Left renal pelvis (tissue), 4 donors: ENCODE data around the gene BAHCC1. TPM values are rescaled to one million over a fixed set of nuclear protein-coding genes. Genes with fewer than 3 reads are reported as not detected.

Experiments used
- DNase-seq, 4 donors: peaks; one replicate each; pipeline ENCODE4 v3.0.0-alpha.2; 2013; ENCODE audit warnings: low read depth in 4 of 4, low spot score in 3 of 4
- polyA plus RNA-seq, 4 donors: library from polyadenylated mRNA; unstranded; fragments of 120-200 nt; gene quantifications; one replicate each; pipeline ENCODE4 v1.2.1, GENCODE V29; 2013; ENCODE audit not compliant: insufficient read length in 4 of 4

BAHCC1 gene
- polyA plus RNA-seq, 4 donors = 15.3 to 31.2 (median 17.6) TPM

DNA sequence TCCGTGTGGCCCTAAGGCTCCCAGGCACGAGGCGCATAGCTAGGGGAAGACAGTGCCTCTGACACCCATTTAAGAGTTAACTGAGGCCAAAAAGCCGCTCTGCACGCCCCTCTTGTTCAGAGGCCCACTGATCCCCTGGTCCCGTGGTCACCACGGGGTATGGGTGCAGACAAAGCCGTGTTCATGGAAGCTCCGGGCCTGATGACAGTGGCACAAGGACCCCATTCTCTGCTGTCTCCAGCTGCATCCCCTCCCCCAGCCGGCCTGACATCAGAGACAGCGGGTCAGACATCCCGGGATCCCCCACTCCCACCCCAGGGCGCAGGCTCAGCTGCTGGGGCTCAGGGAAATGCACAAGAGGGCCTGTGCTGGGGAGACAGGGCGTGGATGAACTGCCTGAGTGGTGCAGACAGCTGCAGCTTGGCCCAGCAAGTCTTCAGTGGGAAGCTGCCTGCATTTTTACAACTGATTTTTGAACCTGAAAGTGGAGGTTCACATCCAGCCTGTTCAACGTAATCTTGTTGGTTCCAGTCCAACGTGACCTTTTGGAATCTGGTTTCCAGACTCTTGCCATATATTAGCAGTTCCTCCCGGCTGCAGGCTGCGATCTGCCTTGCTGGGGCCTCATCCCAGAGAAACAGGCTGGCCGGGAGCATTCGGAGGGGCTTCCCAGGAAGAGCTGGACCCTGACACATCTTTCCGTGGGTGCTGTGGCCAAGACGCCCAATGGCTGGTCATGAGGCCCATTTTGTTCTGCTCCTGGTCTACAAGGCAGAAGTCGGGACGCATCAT, 9.7 kb upstream of the BAHCC1 start:
- no peak for DNase-seq

DNA sequence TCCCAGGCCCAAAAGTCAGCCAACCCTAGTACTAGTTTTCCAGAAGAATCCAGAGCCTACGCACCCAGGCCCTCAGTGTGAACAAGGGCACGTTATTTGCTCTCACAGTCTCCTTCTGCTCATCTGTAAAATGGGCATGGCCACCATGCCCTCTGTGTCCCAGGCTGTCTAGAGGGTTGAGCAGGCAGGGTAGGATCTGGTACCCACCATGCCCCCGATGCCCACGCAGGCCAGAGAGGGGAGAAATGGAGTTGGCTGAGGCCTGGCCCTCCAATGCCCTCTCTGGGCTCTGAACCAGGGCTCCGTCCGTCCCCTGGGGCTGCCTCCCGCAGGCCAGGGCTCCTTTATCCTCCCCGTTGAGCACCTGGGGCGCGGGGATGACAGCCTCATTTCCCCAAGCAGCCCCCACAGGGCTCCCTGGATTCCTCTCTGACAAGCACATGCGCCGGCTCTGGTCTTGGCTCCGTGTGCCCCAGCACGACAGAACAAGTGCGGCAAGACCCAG, 9.1 kb upstream of the BAHCC1 start:
- DNase-seq = no peak

DNA sequence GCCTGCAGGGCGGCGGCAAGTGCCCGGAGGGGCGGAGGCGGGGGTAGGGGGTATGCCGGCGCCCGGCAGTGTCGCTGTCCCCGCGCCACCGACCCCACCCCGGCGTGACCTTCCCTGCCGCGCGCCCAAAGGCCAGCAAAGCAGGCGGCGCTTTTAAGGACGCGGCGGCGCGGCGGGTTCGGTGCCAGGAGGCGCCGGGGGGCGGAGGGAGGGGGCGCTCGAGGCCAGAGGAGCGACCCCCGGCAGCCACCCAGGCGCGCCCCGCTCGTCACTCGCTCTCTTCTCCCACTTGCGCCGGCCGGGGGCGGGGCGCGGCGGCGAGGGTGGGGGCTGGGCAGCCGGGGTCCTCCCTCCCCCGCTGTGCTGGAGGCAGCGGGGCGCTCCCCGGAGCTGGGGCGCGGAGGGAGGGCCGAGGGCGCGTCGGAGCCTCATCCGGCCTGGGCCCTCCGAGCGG, 8.6 kb upstream of the BAHCC1 start:
- DNase-seq = no peak

DNA sequence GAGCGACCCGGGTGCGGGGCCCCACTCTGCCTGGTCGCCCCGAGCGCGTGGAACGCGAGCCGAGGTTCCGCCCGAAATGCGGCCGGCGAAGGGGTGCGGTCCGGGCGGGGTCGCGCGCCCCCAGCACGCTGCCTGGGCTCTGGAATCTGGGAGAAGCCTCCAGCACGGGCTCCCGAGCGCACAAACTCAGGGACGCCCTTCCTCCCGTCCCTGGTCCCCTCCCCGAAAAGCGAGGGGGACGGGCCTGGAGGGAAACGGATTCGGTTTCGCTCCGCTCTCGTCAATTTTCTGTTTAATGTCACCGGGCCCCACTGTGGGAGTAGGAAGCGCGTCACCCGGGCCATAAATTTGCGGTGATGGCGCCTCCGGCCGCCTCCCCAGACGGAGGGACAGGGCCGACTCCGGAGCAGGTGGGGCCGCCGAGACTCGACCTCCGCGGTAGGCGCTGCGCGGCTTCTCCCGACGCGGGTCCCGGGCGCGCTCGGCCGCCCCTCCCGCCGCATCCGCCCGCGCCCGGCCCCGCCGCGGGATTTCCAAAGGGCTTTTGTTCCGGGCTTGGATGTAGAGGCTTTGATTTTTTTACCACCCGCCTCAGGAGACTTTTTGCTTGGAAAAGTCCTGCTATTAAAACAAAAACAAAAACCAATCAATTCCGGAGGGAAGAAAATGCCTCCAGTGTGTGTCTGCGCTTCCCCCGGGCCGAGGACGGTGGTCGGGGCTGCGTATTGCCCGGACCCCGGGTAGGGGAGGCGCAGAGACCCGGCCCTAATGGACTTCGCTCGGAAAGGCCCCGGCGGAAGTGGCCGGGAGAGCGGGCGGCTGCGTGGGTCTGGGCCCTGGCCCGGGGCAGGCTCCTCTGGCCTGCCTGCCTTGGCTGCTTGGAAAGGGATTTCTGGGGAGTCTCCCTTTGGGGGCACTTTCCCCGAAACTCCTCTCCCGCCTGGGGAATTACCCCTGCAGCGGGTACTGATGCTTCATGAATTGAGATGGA, 7.9 kb upstream of the BAHCC1 start:
- DNase-seq = peak in 1 of 4 donors; percentile 88

DNA sequence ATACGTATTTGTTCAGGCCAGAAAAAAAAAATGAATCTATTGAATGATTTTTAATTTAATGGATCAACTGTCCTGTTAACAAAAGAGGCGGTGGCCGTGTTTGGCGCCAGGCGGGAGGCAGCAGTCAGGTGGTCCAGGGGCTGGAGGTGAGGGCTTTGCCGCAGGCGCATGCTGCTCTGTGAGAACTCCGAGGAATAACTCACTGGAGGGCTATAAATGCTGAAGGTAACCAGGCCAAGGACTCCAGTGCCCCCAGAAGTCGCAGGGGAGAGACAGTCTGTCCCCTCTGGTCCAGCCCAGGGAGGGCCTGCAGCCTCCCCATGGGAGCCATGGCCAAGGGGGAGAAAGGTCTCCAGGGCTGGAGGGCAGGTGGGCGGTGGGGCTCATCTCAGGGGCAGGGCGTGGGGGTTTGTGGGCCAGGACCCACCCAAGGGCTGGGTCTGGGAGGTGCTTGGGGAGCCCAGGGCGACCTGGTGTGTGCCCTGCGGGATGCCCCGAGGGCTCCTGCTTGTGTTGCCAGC, 7.1 kb upstream of the BAHCC1 start:
- DNase-seq = no peak

DNA sequence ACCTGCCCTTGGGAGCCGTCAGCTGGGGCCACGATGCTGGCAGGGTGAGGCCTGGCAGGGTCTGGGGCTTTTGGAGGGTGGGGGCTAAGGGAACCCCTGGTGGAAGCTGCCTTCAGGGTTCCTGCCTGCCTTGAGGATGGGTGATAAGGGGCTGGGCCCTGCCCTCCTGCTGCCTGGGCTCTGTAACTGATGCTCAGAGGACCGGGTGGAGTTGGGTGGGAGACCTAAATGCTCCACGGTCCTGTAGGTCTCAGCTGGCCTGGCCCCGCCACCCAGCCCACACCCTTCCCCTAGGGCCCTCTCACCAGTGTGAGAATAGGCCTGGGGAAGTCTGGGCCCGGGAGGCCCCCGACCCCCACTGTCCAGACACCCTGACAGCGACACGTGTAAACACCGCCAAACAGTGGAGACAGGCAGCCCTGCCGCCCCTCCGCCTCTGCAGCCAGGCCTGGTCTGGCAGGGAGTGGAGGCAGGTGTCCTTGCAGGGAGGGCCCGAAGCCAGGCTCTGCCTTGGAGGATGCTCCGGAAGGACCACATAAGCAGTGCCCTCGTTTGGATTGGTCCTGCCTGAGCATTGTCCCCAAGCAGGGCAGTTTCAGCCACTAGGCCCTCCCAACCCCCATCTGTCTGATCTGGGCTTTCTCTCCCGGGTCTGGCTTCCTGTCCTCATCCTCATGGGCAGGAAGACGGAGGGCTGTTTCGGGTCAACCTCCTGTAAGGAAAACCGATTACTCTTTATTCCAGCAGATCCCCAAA, 6.5 kb upstream of the BAHCC1 start:
- DNase-seq = no peak

DNA sequence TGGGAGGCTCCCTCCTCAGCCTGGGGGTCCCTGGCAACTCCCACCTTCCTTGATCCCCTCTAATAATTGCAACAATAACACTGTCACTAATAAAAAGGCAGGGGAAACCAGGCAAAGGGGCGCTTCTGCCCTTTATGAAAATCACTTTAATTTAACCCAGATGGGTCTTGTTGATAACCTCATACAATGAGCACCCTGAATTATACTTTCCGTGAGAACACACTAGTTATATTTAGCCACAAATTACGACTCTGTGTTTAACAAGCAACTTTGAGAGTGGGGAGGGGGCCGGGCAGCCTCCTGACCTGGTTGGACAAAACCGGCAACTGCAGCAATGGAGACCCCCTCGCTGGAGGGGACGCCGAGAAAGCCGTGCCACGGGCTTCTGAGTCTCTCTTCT, 5.7 kb upstream of the BAHCC1 start:
- DNase-seq = no peak

DNA sequence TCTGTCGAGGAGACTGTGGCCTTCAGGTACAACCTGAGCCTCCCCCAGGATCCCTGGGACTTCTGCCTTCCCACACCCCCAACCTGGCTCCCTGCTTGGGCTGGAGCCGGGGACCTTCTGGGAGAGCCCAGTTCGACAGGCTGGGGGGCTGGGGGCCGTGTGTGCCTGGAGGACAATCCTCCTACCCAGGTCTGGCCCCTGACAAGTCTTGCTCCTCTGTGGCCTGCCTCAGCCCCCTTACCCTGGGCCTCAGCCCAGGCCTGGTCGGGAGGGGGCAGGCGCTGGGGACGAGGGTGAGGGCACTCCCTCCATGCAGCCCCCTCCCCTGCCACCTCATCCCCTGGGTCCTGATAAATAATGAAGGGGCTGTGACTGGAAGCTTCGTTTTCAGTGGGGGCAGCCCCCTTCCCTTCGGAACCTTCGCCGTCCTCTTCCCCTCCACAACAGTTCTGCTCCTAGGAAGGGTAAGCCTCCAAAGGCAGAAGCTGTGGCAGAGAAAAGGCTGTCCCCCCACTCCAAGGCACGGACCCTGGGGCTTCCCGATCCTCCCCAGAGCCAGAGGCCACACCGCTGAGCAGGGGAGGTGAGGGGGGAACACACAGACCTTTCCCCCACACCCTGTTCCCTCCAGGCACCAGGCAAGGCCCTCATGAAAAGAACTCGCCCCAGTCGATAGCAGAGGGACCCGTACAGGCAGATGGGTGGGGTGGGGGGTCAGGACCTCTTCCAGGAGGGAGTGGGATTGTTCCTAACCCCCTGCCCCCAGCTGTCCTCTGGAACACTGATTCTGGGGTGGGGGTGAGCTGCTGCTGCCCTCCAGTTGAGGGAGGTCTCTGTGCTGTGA, 5.0 kb upstream of the BAHCC1 start:
- DNase-seq = no peak

DNA sequence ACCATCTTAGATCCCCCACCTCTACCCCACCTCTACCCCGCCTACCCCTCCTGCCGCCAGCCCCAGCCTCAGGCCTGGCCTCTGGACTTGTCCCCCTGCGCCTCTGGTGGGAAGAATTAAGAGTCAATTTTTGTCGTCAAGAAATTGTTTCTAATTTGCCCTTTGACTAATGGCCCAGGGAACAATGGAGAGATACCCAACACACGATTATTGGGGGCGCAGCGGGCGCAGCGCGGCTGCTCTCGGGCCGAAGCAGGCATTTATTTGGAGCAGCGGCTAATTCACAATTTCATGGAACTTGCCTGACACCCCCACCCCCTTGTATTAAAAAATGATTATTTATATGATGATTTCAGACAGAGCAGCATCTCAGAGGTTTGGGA, 4.4 kb upstream of the BAHCC1 start:
- no peak for DNase-seq

DNA sequence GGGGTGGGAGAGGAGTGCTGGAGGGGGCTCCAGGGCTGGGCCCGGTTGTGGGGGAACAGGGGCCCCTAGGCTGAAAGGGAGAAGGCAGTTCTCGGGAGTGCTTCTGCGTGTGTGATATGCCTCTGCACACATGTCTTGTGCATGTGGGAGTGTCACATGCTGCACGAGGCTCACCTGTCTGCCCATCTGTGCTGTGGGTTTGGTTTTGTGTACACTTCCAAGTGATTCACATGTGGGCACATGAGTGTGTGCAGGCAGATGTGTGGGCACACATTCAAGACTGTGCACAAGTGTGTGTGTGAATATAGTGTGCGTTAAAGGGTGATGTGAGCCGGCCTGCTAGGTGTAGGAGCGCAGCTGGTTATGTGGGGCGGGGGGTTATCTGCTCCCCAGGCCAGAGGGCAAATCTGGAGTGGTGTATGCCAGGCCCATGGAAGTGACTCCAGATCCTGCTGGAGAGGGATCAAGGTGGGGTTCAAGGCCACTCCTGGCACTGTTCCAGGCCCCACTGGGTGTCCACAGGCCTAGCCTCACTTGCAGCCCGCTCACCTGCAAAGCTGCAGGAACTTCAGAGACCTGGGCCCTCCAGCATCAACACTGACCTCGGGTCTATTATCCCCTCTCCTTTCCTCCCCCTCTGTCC, 3.8 kb upstream of the BAHCC1 start:
- DNase-seq = no peak

DNA sequence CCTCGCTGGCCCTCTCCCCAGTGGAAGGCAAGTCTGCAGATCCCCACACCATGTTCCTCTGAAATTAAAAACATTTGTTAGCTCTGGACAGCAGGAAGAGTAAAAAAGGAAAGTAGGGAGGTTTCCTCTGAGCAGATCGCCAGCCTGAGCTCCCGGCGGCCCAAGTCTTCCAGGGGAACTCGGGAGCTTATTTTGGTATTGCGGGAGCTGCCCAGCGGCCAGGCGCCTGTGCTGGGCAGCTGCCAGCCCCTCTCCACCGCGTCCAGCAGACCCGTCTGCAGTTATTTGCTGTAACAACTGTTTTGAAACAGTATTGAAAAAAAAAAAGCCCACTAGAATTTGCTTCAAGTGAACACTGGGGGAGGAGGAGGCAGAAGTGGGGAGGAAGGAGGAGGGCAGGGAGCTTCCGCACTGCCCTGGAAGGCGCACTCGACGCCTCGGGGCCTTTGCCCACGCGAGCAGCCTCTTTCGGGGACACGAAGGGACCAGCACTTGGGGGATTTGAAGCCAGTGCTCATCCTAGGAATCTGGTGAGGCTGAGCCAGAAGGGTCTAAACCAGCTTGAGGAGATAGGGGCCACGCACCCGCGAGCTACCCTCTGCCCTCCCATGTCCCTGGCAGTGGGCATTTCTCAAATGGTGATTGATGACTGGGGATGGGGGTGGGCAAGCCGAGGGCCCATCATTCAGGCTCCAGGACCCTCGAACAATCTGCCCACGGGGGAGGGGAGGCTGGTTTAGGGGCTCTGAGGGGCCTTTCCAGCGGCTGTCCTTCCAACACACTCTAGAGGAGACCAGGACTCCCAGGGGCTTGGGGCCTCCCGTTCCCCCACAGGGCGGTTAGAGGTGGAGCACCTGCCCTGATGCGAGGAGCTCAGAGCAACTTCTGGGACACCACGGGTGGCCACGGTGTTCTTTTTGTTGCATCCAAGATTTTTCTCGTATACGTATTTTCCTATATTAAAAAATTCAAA, 3.0 kb upstream of the BAHCC1 start:
- DNase-seq = no peak

DNA sequence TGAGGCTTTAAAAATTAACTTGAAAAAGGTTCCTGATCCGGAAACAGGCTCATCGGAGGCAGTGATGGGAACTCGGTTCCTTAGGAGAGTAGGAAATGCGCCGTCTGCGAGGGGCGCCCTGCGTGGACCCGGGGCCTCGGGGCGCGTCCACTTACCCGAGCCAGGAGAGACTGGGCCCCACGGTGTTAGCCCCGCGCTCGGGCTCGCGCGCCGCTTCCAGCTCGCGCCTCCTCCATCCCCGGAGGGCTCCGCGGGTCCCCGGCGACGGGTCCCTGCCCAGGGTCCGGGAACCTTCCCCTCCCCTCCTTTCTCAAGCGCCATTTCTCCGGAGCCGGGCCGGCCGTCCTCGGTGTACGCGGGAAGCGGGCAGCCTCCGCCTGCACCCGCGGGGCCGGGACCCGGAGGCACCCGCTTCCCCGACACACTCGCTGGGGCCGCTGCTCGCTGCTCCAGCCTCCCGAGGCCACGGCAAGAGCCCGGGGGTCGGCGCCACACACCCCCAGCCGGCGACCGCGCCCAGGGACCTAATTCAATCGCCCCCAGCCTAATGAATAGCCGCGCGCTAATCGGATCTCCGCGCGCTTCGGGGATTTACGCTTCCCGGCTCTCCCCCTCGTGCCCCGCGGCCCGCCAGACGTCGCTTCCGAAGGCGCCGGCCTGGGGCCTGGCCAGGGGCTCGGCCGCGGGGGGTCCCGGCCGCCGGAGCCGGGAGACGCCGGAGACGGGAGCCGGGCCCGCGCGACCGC, 2.2 kb upstream of the BAHCC1 start:
- no peak for DNase-seq

DNA sequence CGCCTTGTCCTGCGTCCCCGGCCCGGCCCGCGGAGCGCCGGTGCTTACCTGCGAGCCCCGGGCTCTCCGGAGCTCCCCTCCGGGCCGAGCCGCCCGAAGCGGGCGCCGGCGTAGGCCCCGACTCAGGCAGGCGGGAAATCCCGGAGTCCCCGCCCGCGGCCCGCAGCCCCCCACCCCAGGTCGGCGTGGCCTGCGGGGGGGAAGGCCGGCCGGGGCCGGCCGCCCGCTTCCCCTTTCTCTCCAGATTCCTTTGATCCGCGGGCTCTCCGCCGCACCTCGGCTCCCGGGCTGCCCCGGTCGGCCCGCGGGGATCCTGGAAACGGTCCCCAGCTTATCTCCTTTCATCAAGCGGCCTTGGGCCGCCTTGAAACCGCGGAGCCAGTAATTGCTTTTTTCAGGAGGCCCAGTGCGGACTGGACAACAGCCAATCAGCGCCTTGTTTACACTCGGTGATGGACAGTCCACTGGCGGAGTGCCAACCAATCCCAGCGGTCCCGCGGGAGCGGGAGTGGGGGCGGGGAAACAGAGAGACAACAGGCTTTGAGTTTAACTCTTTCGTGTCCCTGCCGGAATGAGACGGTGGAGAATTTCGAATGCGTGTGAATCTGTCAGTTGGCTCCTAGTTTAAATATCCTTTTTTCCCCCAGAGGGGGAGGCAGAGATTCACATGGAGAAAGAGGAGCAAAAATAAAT, 1.4 kb upstream of the BAHCC1 start:
- peak; percentile 100 for DNase-seq

DNA sequence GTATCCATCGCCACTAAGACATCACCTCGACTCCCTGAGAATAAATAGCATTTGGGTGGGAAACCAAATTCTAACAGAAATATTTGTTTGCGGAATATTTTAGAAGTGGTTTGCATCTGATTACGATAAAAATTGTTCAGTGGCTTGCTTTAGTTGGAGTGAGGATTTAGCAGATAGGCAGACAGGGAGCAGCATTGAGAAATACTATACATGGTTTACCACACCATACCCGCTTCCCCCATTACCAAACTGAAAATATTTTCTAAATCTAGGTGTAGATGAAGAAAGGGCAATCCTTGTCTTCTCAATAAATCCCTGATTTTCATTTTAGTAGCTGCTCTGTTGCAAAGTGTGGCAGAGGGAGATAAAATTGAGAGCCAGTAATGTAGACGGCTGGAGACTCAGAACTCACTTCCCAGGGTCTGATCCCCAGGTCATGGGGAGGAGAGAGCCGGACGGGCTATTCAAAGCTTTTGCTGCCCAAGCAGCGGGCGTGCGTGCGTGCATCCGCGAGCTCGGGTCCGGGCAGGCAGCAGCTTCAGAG, 808 bp upstream of the BAHCC1 start:
- no peak for DNase-seq

DNA sequence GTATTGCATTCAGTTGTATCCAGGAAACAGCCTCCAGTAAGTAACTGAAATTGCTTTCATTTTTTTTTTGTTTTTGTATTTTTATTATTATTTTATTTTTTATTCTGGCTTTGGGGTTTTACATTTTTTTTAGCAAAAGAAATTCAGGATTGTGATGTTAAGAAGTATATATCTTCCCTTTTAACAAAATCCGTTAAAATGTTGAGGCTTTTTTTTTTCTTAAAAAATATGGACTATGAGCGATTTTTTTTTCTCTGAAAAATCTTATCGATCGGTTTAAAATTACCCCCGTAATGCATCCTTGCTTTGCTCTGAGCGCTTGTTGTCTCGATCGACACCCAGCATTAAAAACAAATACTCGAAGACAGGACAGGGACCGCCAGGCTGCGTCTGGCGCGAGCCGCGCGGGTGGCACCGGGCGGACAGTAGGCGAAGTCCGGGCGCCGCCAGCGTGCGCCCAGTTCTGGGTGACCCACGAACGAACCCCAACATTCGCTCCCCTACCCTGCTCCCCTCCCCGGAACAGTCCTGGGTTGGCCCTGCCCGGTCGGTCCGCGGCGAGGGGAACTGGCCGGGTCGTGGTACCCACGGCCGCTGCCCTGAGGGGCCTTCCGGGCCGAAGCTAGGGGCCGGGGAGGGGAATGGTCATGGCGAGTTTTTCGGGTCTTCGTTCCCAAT, 482 bp downstream of the BAHCC1 start:
- DNase-seq = no peak

DNA sequence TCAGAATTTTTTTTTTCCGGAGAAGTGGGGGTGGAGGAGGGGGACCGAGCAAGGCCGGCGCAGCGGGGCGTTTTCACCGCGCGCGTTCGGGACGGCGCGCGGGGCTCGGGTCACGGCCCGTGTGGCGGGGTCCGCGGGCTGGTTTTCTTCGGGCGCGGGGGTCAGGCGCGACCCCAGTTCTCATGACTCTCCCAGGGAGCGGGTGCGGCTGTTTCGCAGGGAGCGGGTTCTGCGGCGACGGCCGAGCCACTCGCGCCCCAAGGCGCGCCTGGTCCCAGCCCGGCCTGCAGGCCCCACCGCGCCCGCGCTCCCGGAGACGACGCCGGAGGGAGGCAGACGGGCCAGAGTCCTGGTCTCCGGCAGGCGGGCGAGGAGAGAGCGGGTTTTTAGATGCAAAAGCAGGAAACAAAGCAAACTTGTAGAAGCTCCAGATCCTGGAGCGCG, 1.0 kb downstream of the BAHCC1 start:
- DNase-seq = no peak
